Activated naive CD4-positive, alpha-beta T cell treated with anti-CD3 and anti-CD28 coated beads for 36 hours (primary cell): ENCODE results near the gene SLC9A7. TPM values are rescaled to one million over a fixed set of nuclear protein-coding genes. Genes with fewer than 3 reads are reported as not detected.

Experiments
- CTCF ChIA-PET: fragments of 350-600 bp; sonication (Branson Sonifier 250); formaldehyde crosslinking; loops from one replicate; lab custom pipeline; 2021; ENCODE audit warnings: antibody characterized with exemption; lab: Charles Lee
- DNase-seq: peaks from one replicate; pipeline ENCODE4 v3.0.0-alpha.2; 2020
- H3K27ac Mint-ChIP-seq: one replicate; pipeline ENCODE4 v1.8.0; 2021; ENCODE audit warnings: mild to moderate bottlenecking, mixed read lengths
- H3K27me3 Mint-ChIP-seq: one replicate; pipeline ENCODE4 v1.8.0; 2021; ENCODE audit warnings: low read depth, mixed read lengths
- H3K36me3 Mint-ChIP-seq: one replicate; pipeline ENCODE4 v1.8.0; 2021; ENCODE audit warnings: low read depth, mixed read lengths
- H3K4me1 Mint-ChIP-seq: one replicate; pipeline ENCODE4 v1.8.0; 2021; ENCODE audit warnings: low read depth, mixed read lengths
- H3K4me3 Mint-ChIP-seq: one replicate; pipeline ENCODE4 v1.8.0; 2021; ENCODE audit warnings: mild to moderate bottlenecking, moderate library complexity, mixed read lengths
- H3K9me3 Mint-ChIP-seq: one replicate; pipeline ENCODE4 v1.8.0; 2021; ENCODE audit warnings: mixed read lengths
- intact Hi-C: fragments of 100-400 bp; cut with micrococcal nuclease; formaldehyde crosslinking; loops from one replicate; pipeline ENCODE4 v1.15.1; 2023
- total RNA-seq, 2 experiments: library from RNA; stranded (reverse); gene quantifications; one replicate each; pipeline ENCODE4 v1.2.3, GENCODE V29; 2021

Gene SLC9A7
- total RNA-seq, 2 experiments from 2014 or later = 10.1 to 11.1 TPM

GRCh38 chrX:46635186-46635585 lies 123.7 kb downstream of the SLC9A7 start:
- CTCF ChIA-PET = interaction anchor here (1.0 kb wide), 1 partner anchor 52 kb away, joined by 4 read pairs; no protein-coding TSS in a partner anchor
- intact Hi-C loops = loop anchor here (2.0 kb wide), 1 partner anchor 62 kb away; the partner anchor contains the start of gene CHST7
- no peak overlapping the region for H3K4me3 Mint-ChIP-seq
- DNase-seq = no peak
- peaks cover 21% of the 10 kb centered on the region for H3K4me1 Mint-ChIP-seq
- no peak overlapping the region for H3K27ac Mint-ChIP-seq
- no peaks in the 10 kb centered on the region for H3K27me3 Mint-ChIP-seq
- no peaks in the 10 kb centered on the region for H3K9me3 Mint-ChIP-seq
- H3K36me3 Mint-ChIP-seq = peaks cover 6% of the 10 kb centered on the region

- Mint-ChIP-seq H3K27ac (no peak overlapping the region), H3K27me3 (no peaks in the 10 kb centered on the region)
- CTCF ChIA-PET = interaction anchor here (1.0 kb wide), 1 partner anchor 52 kb away, joined by 4 read pairs; no protein-coding TSS in a partner anchor
Observed at GRCh38 chrX:46634577-46634976, 124.3 kb downstream of the SLC9A7 start.

GRCh38 chrX:46630141-46630540 lies 128.8 kb downstream of the SLC9A7 start:
- CTCF ChIA-PET = no interaction called here
- intact Hi-C loops = no loop called here
- no peak overlapping the region for H3K27ac Mint-ChIP-seq
- H3K27me3 Mint-ChIP-seq = no peaks in the 10 kb centered on the region
- no peak for DNase-seq
- H3K9me3 Mint-ChIP-seq = no peaks in the 10 kb centered on the region
- peaks cover 11% of the 10 kb centered on the region for H3K36me3 Mint-ChIP-seq
- peaks cover 32% of the 10 kb centered on the region for H3K4me1 Mint-ChIP-seq
- no peak overlapping the region for H3K4me3 Mint-ChIP-seq

More at GRCh38 chrX:46634577-46634976, 124.3 kb downstream of the SLC9A7 start:
- Mint-ChIP-seq H3K36me3 (peaks cover 7% of the 10 kb centered on the region), H3K4me1 (peaks cover 21% of the 10 kb centered on the region), H3K9me3 (no peaks in the 10 kb centered on the region), H3K4me3 (no peak overlapping the region)
- intact Hi-C loops = loop anchor here (2.0 kb wide), 1 partner anchor 62 kb away; the partner anchor contains the start of gene CHST7
- DNase-seq = no peak

GRCh38 chrX:46628460-46629371 lies 130.2 kb downstream of the SLC9A7 start:
- H3K9me3 Mint-ChIP-seq = no peaks in the 10 kb centered on the region
- CTCF ChIA-PET = interaction anchor here (0.6 kb wide), 1 partner anchor 44 kb away, joined by 3 read pairs; no protein-coding TSS in a partner anchor
- H3K4me1 Mint-ChIP-seq = peaks cover 24% of the 10 kb centered on the region
- H3K36me3 Mint-ChIP-seq = peaks cover 11% of the 10 kb centered on the region
- intact Hi-C loops = loop anchor here (5.0 to 10.0 kb wide), 2 partner anchors 41 to 304 kb away; no protein-coding TSS in a partner anchor
- no peak overlapping the region for H3K27ac Mint-ChIP-seq
- H3K27me3 Mint-ChIP-seq = no peaks in the 10 kb centered on the region
- peak; percentile 6 for DNase-seq
- H3K4me3 Mint-ChIP-seq = no peak overlapping the region

- Mint-ChIP-seq H3K27ac (no peak overlapping the region), H3K9me3 (no peaks in the 10 kb centered on the region)
- intact Hi-C loops = loop anchor here (5.0 to 10.0 kb wide), 2 partner anchors 41 to 303 kb away; no protein-coding TSS in a partner anchor
Observed at GRCh38 chrX:46627711-46628419, 131.1 kb downstream of the SLC9A7 start.

GRCh38 chrX:46627062-46627461 lies 131.9 kb downstream of the SLC9A7 start:
- Mint-ChIP-seq H3K36me3 (peaks cover 11% of the 10 kb centered on the region), H3K27me3 (peaks cover 2% of the 10 kb centered on the region), H3K27ac (no peak overlapping the region), H3K4me1 (peaks cover 24% of the 10 kb centered on the region), H3K4me3 (no peak overlapping the region), H3K9me3 (no peaks in the 10 kb centered on the region)
- CTCF ChIA-PET = no interaction called here
- intact Hi-C loops = loop anchor here (5.0 to 10.0 kb wide), 2 partner anchors 40 to 302 kb away; no protein-coding TSS in a partner anchor
- no peak for DNase-seq

More at GRCh38 chrX:46627711-46628419, 131.1 kb downstream of the SLC9A7 start:
- Mint-ChIP-seq H3K27me3 (peaks cover 2% of the 10 kb centered on the region), H3K4me3 (no peak overlapping the region), H3K36me3 (peaks cover 11% of the 10 kb centered on the region), H3K4me1 (peaks cover 24% of the 10 kb centered on the region)
- no peak for DNase-seq
- CTCF ChIA-PET = interaction anchor here (0.6 kb wide), 1 partner anchor 45 kb away, joined by 3 read pairs; no protein-coding TSS in a partner anchor

GRCh38 chrX:46626566-46626965 lies 132.4 kb downstream of the SLC9A7 start:
- Mint-ChIP-seq H3K9me3 (no peaks in the 10 kb centered on the region), H3K27me3 (peaks cover 2% of the 10 kb centered on the region), H3K4me3 (no peak overlapping the region), H3K36me3 (peaks cover 11% of the 10 kb centered on the region), H3K4me1 (peaks cover 24% of the 10 kb centered on the region), H3K27ac (no peak overlapping the region)
- intact Hi-C loops = loop anchor here (1.0 to 10.0 kb wide), 3 partner anchors 39 to 302 kb away; no protein-coding TSS in a partner anchor
- CTCF ChIA-PET = no interaction called here
- DNase-seq = peak; percentile 63

- Mint-ChIP-seq H3K9me3 (no peaks in the 10 kb centered on the region), H3K4me1 (peaks cover 24% of the 10 kb centered on the region), H3K27ac (no peak overlapping the region), H3K27me3 (peaks cover 2% of the 10 kb centered on the region), H3K36me3 (peaks cover 18% of the 10 kb centered on the region), H3K4me3 (no peak overlapping the region)
- DNase-seq = no peak
- CTCF ChIA-PET = interaction anchor here (0.7 kb wide), 1 partner anchor 18 kb away, joined by 3 read pairs; no protein-coding TSS in a partner anchor
- intact Hi-C loops = loop anchor here (10.0 kb wide), 1 partner anchor 299 kb away; no protein-coding TSS in a partner anchor
Observed at GRCh38 chrX:46624090-46624786, 134.7 kb downstream of the SLC9A7 start.

- Mint-ChIP-seq H3K27me3 (peaks cover 4% of the 10 kb centered on the region), H3K27ac (no peak overlapping the region), H3K4me1 (peaks cover 6% of the 10 kb centered on the region), H3K4me3 (no peak overlapping the region), H3K36me3 (peaks cover 31% of the 10 kb centered on the region), H3K9me3 (no peaks in the 10 kb centered on the region)
- CTCF ChIA-PET = no interaction called here
- DNase-seq = no peak
- intact Hi-C loops = loop anchor here (10.0 kb wide), 1 partner anchor 297 kb away; no protein-coding TSS in a partner anchor
Observed at GRCh38 chrX:46621572-46621971, 137.3 kb downstream of the SLC9A7 start.

- H3K27ac Mint-ChIP-seq = no peak overlapping the region
- H3K4me1 Mint-ChIP-seq = peaks cover 4% of the 10 kb centered on the region
- H3K4me3 Mint-ChIP-seq = no peak overlapping the region
- H3K27me3 Mint-ChIP-seq = peaks cover 4% of the 10 kb centered on the region
- H3K9me3 Mint-ChIP-seq = no peaks in the 10 kb centered on the region
- intact Hi-C loops = loop anchor here (10.0 kb wide), 1 partner anchor 296 kb away; no protein-coding TSS in a partner anchor
- H3K36me3 Mint-ChIP-seq = peaks cover 29% of the 10 kb centered on the region
- CTCF ChIA-PET = no interaction called here
- DNase-seq = no peak
Observed at GRCh38 chrX:46620505-46620904, 138.4 kb downstream of the SLC9A7 start.

GRCh38 chrX:46618947-46619346 lies 140.0 kb downstream of the SLC9A7 start:
- H3K36me3 Mint-ChIP-seq = peaks cover 33% of the 10 kb centered on the region
- no peaks in the 10 kb centered on the region for H3K9me3 Mint-ChIP-seq
- no peak for DNase-seq
- peaks cover 4% of the 10 kb centered on the region for H3K27me3 Mint-ChIP-seq
- CTCF ChIA-PET = no interaction called here
- intact Hi-C loops = no loop called here
- H3K4me1 Mint-ChIP-seq = peaks cover 4% of the 10 kb centered on the region
- H3K4me3 Mint-ChIP-seq = no peak overlapping the region
- H3K27ac Mint-ChIP-seq = no peak overlapping the region
